Measurements from ENCODE around the gene DNHD1. TPM values are rescaled to one million over a fixed set of nuclear protein-coding genes. Genes with fewer than 3 reads are reported as not detected.

The DNHD1 gene
- total and polyA plus RNA-seq, 2 experiments from 2014 or later: 3.6 to 9.6 TPM

GRCh38 chr11:6614446-6614845, 117.4 kb downstream of the DNHD1 start:
- Histone ChIP-seq H3F3A (replicated peaks; ENCODE audit: low read depth) (no peaks in the 10 kb centered on the region; the same call in 1 of the 2 replicates), H3K36me3 (ENCODE audit: insufficient read depth) (peaks cover 18% of the 10 kb centered on the region), H2AFZ (no peak overlapping the region), H3K9me2 (ENCODE audit: insufficient read depth) (no peaks in the 10 kb centered on the region), H4K20me1 (replicated peaks; ENCODE audit: insufficient read depth) (no peaks in the 10 kb centered on the region; the same call in 1 of the 2 replicates), H3K4me1 (ENCODE audit: insufficient read depth) (peaks cover 16% of the 10 kb centered on the region), H3K4me3 (no peak overlapping the region), H3K79me2 (replicated peaks; ENCODE audit: insufficient read depth) (peaks cover 21% of the 10 kb centered on the region), H3K27ac (ENCODE audit: low read depth) (no peak overlapping the region), H3K27me3 (ENCODE audit: insufficient read depth) (no peaks in the 10 kb centered on the region), H3K4me2 (no peak overlapping the region)
- ATAC-seq (no peak), DNase-seq (ENCODE audit: low spot score) (no peak)
- Mint-ChIP-seq H3K4me1 (peaks cover 5% of the 10 kb centered on the region), H3K27ac (no peak overlapping the region), H3K27me3 (ENCODE audit: insufficient read depth, low read depth, poor library complexity) (peaks cover 20% of the 10 kb centered on the region), H3K4me3 (no peak overlapping the region), H3K9me3 (no peaks in the 10 kb centered on the region), H3K36me3 (ENCODE audit: low read depth) (peaks cover 25% of the 10 kb centered on the region)
- TF ChIP-seq EZH2 (IDR thresholded peaks at IDR 0.05; ENCODE audit: low read depth, unreplicated experiment) (no peak), ZNF331 (CRISPR knock-in tag; IDR thresholded peaks at IDR 0.05; ENCODE audit: low read depth) (no peak), ETS1 (IDR thresholded peaks at IDR 0.05) (no peak), NANOG (IDR thresholded peaks at IDR 0.05; ENCODE audit: borderline replicate concordance) (no peak), ZNF462 (CRISPR knock-in tag; IDR thresholded peaks at IDR 0.05) (no peak), ZNF114 (CRISPR knock-in tag; IDR thresholded peaks at IDR 0.05) (no peak), POLR2AphosphoS5 (IDR thresholded peaks at IDR 0.05; ENCODE audit: low read depth) (no peak), CTCF (conservative IDR thresholded peaks at IDR 0.05; ENCODE audit: low read depth in 2 of 2) (no peak), CREB1 (CRISPR knock-in tag; IDR thresholded peaks at IDR 0.05; ENCODE audit: low read depth) (no peak), JUNB (IDR thresholded peaks at IDR 0.05; ENCODE audit: unreplicated experiment) (no peak), STAT1 (IDR thresholded peaks at IDR 0.05; ENCODE audit: unreplicated experiment) (no peak), EZH2phosphoT487 (IDR thresholded peaks at IDR 0.05; ENCODE audit: unreplicated experiment) (no peak)
- TF ChIP-seq, protein P1, sequence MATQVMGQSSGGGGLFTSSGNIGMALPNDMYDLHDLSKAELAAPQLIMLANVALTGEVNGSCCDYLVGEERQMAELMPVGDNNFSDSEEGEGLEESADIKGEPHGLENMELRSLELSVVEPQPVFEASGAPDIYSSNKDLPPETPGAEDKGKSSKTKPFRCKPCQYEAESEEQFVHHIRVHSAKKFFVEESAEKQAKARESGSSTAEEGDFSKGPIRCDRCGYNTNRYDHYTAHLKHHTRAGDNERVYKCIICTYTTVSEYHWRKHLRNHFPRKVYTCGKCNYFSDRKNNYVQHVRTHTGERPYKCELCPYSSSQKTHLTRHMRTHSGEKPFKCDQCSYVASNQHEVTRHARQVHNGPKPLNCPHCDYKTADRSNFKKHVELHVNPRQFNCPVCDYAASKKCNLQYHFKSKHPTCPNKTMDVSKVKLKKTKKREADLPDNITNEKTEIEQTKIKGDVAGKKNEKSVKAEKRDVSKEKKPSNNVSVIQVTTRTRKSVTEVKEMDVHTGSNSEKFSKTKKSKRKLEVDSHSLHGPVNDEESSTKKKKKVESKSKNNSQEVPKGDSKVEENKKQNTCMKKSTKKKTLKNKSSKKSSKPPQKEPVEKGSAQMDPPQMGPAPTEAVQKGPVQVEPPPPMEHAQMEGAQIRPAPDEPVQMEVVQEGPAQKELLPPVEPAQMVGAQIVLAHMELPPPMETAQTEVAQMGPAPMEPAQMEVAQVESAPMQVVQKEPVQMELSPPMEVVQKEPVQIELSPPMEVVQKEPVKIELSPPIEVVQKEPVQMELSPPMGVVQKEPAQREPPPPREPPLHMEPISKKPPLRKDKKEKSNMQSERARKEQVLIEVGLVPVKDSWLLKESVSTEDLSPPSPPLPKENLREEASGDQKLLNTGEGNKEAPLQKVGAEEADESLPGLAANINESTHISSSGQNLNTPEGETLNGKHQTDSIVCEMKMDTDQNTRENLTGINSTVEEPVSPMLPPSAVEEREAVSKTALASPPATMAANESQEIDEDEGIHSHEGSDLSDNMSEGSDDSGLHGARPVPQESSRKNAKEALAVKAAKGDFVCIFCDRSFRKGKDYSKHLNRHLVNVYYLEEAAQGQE (IDR thresholded peaks at IDR 0.05; ENCODE audit: unreplicated experiment): no peak
